ENCODE measurements around the gene TFAP2D. TPM values are rescaled to one million over a fixed set of nuclear protein-coding genes. Genes with fewer than 3 reads are reported as not detected.
A peak's percentile ranks its signal among the peaks of the same experiment; 100 is the strongest.

The TFAP2D gene
- total and polyA plus RNA-seq, 2 experiments from 2014 or later, result not detected

GRCh38 chr6:50711686-50712085, 1.6 kb upstream of the TFAP2D start:
- H3K27me3 ChIP-seq (ENCODE audit: insufficient read depth), result peaks cover 100% of the 10 kb centered on the region
- H3K4me1 ChIP-seq (ENCODE audit: insufficient read depth), result peaks cover 90% of the 10 kb centered on the region
- no peaks in the 10 kb centered on the region for H3K36me3 Mint-ChIP-seq (ENCODE audit: low read depth)
- no peak overlapping the region for H3K27ac Mint-ChIP-seq
- H3K9me2 ChIP-seq (ENCODE audit: insufficient read depth), result no peaks in the 10 kb centered on the region
- TF ChIP-seq REST (IDR thresholded peaks at IDR 0.05; ENCODE audit: unreplicated experiment), result no peak
- TF ChIP-seq ZNF114 (CRISPR knock-in tag; IDR thresholded peaks at IDR 0.05), result no peak
- no peak for TF ChIP-seq CREB1 (CRISPR knock-in tag; IDR thresholded peaks at IDR 0.05; ENCODE audit: low read depth)
- no peak for TF ChIP-seq ZNF331 (CRISPR knock-in tag; IDR thresholded peaks at IDR 0.05; ENCODE audit: low read depth)
- TF ChIP-seq NANOG (IDR thresholded peaks at IDR 0.05; ENCODE audit: borderline replicate concordance), result no peak
- no peak for TF ChIP-seq STAT1 (IDR thresholded peaks at IDR 0.05; ENCODE audit: unreplicated experiment)
- no peak for TF ChIP-seq ETS1 (IDR thresholded peaks at IDR 0.05)
- TF ChIP-seq EZH2phosphoT487 (IDR thresholded peaks at IDR 0.05; ENCODE audit: unreplicated experiment), result peak; percentile 2
- TF ChIP-seq JUNB (IDR thresholded peaks at IDR 0.05; ENCODE audit: unreplicated experiment), result no peak
- TF ChIP-seq EZH2 (IDR thresholded peaks at IDR 0.05; ENCODE audit: low read depth, unreplicated experiment), result peak; percentile 55
- peaks cover 100% of the 10 kb centered on the region for H3K27me3 Mint-ChIP-seq (ENCODE audit: insufficient read depth, low read depth, poor library complexity)
- H3K4me2 ChIP-seq, result peak overlapping the region; percentile 55; the same call in 1 of the 2 replicates
- DNase-seq (ENCODE audit: low spot score) (peak; percentile 18), ATAC-seq (no peak)
- peaks cover 5% of the 10 kb centered on the region; the same call in 2 of the 3 replicates for H3K9me3 Mint-ChIP-seq
- peaks cover 35% of the 10 kb centered on the region for H4K20me1 ChIP-seq (replicated peaks; ENCODE audit: insufficient read depth)
- H3K27ac ChIP-seq (ENCODE audit: low read depth), result no peak overlapping the region
- no peak overlapping the region for H3K4me3 Mint-ChIP-seq
- no peak overlapping the region for H2AFZ ChIP-seq
- peaks cover 59% of the 10 kb centered on the region for H3K4me1 Mint-ChIP-seq
- no peaks in the 10 kb centered on the region for H3K36me3 ChIP-seq (ENCODE audit: insufficient read depth)
- no peak overlapping the region for H3K4me3 ChIP-seq
- no peaks in the 10 kb centered on the region for H3K79me2 ChIP-seq (replicated peaks; ENCODE audit: insufficient read depth)
- peaks cover 31% of the 10 kb centered on the region for H3F3A ChIP-seq (replicated peaks; ENCODE audit: low read depth)

DNA sequence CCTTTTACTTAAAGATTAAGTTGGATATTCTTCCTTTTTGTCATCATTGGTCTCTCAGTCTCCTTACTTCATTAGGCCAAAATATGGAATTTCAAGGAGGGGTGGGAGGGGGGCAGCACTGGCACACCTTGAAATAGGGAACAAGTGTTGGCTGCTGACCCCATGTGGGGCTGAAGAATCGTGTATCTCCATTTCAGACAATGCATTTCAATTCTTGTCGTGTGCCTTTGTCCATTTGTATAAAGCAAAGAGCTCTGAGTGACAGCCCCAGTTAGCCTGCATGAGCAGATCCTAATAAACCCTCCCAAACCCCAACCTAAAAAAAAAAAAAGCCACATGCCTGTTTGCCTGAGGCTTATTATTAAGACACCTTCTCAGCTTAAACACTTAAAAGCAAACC, 1.0 kb upstream of the TFAP2D start:
- peaks cover 89% of the 10 kb centered on the region for H3K4me1 ChIP-seq (ENCODE audit: insufficient read depth)
- Mint-ChIP-seq H3K27me3 (ENCODE audit: insufficient read depth, low read depth, poor library complexity) (peaks cover 100% of the 10 kb centered on the region), H3K27ac (no peak overlapping the region), H3K36me3 (ENCODE audit: low read depth) (no peaks in the 10 kb centered on the region), H3K9me3 (peaks cover 5% of the 10 kb centered on the region; the same call in 2 of the 3 replicates), H3K4me3 (no peak overlapping the region), H3K4me1 (peaks cover 58% of the 10 kb centered on the region)
- peaks cover 26% of the 10 kb centered on the region for H3F3A ChIP-seq (replicated peaks; ENCODE audit: low read depth)
- H3K4me3 ChIP-seq, result no peak overlapping the region
- no peak overlapping the region for H3K27ac ChIP-seq (ENCODE audit: low read depth)
- H3K79me2 ChIP-seq (replicated peaks; ENCODE audit: insufficient read depth), result no peaks in the 10 kb centered on the region
- H4K20me1 ChIP-seq (replicated peaks; ENCODE audit: insufficient read depth), result peaks cover 36% of the 10 kb centered on the region
- H3K9me2 ChIP-seq (ENCODE audit: insufficient read depth), result no peaks in the 10 kb centered on the region
- H3K36me3 ChIP-seq (ENCODE audit: insufficient read depth), result no peaks in the 10 kb centered on the region
- ATAC-seq (no peak), DNase-seq (ENCODE audit: low spot score) (no peak)
- peaks cover 100% of the 10 kb centered on the region for H3K27me3 ChIP-seq (ENCODE audit: insufficient read depth)
- no peak overlapping the region for H2AFZ ChIP-seq
- 0 out of 2 replicates have a peak overlapping the region, but pooled peaks have one; percentile 23 for H3K4me2 ChIP-seq
- TF ChIP-seq EZH2phosphoT487 (IDR thresholded peaks at IDR 0.05; ENCODE audit: unreplicated experiment), result no peak
- TF ChIP-seq CREB1 (CRISPR knock-in tag; IDR thresholded peaks at IDR 0.05; ENCODE audit: low read depth), result no peak
- no peak for TF ChIP-seq ETS1 (IDR thresholded peaks at IDR 0.05)
- TF ChIP-seq JUNB (IDR thresholded peaks at IDR 0.05; ENCODE audit: unreplicated experiment), result no peak

All from GM23338 (cell line).